ENCODE data around the gene LCN15. TPM values are rescaled to one million over a fixed set of nuclear protein-coding genes. Genes with fewer than 3 reads are reported as not detected.

LCN15 gene
- total and polyA plus RNA-seq, 10 of the 15 experiments (the other 5 are each of a cell fraction or from before 2014, with no cell fraction given), result 0.37 to 0.50 TPM; not detected in 8

DNA sequence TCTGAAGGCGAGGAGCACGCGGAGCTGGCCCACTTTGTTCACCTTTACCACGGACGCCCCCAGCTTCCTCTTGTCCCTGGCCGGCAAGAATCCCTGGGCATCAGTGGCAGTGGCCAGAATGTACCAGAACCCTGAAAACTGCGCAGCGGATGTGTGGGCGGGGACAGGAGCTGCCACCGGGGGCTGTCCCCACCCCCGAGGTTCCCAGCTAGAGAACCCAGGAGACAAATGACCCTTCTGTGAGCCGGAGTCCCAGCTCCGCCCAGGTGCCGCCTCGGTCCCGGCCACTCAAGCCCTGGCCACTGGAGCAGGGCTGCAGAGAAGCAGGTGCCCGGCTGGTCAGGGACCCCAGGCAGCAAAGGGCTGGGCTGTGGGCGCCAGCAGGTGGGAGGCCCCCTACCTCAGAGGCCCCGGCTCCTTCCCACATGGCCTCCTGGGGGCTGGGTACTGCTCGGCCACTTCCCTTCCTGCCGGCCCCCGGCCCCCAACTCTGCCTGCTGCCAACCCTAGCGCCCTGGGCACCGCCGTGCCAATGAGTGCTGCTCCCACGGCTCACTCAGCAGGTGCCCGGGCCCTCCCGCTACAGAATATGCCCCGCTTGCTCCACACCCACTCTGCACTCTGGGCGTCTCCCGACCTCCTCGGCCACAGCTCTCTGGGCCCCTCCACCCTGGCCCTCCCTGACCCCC is 22.3 kb downstream of the LCN15 start (continued):
- TF ChIP-seq ASH2L (IDR thresholded peaks at IDR 0.05; ENCODE audit: borderline replicate concordance, low read depth), result no peak
- TF ChIP-seq TAF1 (IDR thresholded peaks at IDR 0.05; ENCODE audit: borderline replicate concordance, low read depth, low read length), result no peak
- TF ChIP-seq FOS (IDR thresholded peaks at IDR 0.05; ENCODE audit: borderline replicate concordance, extremely low read depth, insufficient read length), result no peak
- no peak for TF ChIP-seq CBX3 (IDR thresholded peaks at IDR 0.05; ENCODE audit: borderline replicate concordance, low read depth)
- TF ChIP-seq, protein P1, sequence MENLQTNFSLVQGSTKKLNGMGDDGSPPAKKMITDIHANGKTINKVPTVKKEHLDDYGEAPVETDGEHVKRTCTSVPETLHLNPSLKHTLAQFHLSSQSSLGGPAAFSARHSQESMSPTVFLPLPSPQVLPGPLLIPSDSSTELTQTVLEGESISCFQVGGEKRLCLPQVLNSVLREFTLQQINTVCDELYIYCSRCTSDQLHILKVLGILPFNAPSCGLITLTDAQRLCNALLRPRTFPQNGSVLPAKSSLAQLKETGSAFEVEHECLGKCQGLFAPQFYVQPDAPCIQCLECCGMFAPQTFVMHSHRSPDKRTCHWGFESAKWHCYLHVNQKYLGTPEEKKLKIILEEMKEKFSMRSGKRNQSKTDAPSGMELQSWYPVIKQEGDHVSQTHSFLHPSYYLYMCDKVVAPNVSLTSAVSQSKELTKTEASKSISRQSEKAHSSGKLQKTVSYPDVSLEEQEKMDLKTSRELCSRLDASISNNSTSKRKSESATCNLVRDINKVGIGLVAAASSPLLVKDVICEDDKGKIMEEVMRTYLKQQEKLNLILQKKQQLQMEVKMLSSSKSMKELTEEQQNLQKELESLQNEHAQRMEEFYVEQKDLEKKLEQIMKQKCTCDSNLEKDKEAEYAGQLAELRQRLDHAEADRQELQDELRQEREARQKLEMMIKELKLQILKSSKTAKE (IDR thresholded peaks at IDR 0.05; ENCODE audit: low read depth, poor library complexity, severe bottlenecking), result no peak
- TF ChIP-seq, protein P2, sequence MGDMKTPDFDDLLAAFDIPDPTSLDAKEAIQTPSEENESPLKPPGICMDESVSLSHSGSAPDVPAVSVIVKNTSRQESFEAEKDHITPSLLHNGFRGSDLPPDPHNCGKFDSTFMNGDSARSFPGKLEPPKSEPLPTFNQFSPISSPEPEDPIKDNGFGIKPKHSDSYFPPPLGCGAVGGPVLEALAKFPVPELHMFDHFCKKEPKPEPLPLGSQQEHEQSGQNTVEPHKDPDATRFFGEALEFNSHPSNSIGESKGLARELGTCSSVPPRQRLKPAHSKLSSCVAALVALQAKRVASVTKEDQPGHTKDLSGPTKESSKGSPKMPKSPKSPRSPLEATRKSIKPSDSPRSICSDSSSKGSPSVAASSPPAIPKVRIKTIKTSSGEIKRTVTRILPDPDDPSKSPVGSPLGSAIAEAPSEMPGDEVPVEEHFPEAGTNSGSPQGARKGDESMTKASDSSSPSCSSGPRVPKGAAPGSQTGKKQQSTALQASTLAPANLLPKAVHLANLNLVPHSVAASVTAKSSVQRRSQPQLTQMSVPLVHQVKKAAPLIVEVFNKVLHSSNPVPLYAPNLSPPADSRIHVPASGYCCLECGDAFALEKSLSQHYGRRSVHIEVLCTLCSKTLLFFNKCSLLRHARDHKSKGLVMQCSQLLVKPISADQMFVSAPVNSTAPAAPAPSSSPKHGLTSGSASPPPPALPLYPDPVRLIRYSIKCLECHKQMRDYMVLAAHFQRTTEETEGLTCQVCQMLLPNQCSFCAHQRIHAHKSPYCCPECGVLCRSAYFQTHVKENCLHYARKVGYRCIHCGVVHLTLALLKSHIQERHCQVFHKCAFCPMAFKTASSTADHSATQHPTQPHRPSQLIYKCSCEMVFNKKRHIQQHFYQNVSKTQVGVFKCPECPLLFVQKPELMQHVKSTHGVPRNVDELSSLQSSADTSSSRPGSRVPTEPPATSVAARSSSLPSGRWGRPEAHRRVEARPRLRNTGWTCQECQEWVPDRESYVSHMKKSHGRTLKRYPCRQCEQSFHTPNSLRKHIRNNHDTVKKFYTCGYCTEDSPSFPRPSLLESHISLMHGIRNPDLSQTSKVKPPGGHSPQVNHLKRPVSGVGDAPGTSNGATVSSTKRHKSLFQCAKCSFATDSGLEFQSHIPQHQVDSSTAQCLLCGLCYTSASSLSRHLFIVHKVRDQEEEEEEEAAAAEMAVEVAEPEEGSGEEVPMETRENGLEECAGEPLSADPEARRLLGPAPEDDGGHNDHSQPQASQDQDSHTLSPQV (IDR thresholded peaks at IDR 0.05), result no peak
- TF ChIP-seq NR2F1 (conservative IDR thresholded peaks at IDR 0.05), result 0 out of 2 replicates have a peak, but pooled peaks have one; percentile 19
- no peak for TF ChIP-seq MEF2B (IDR thresholded peaks at IDR 0.05; ENCODE audit: partially characterized antibody, poor library complexity, severe bottlenecking)
- TF ChIP-seq, protein P3, sequence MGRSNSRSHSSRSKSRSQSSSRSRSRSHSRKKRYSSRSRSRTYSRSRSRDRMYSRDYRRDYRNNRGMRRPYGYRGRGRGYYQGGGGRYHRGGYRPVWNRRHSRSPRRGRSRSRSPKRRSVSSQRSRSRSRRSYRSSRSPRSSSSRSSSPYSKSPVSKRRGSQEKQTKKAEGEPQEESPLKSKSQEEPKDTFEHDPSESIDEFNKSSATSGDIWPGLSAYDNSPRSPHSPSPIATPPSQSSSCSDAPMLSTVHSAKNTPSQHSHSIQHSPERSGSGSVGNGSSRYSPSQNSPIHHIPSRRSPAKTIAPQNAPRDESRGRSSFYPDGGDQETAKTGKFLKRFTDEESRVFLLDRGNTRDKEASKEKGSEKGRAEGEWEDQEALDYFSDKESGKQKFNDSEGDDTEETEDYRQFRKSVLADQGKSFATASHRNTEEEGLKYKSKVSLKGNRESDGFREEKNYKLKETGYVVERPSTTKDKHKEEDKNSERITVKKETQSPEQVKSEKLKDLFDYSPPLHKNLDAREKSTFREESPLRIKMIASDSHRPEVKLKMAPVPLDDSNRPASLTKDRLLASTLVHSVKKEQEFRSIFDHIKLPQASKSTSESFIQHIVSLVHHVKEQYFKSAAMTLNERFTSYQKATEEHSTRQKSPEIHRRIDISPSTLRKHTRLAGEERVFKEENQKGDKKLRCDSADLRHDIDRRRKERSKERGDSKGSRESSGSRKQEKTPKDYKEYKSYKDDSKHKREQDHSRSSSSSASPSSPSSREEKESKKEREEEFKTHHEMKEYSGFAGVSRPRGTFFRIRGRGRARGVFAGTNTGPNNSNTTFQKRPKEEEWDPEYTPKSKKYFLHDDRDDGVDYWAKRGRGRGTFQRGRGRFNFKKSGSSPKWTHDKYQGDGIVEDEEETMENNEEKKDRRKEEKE (IDR thresholded peaks at IDR 0.05), result no peak
